ENCODE measurements around the gene KLHL8. TPM values are rescaled to one million over a fixed set of nuclear protein-coding genes. Genes with fewer than 3 reads are reported as not detected.
"Not testable (repeated sequence)": the region's sequence is repeated elsewhere in the genome, so short reads cannot be mapped to it uniquely, and the experiment has no call there.

Gene KLHL8
- total RNA-seq, 1 donor from 2014 or later, result 17.1 TPM

DNA sequence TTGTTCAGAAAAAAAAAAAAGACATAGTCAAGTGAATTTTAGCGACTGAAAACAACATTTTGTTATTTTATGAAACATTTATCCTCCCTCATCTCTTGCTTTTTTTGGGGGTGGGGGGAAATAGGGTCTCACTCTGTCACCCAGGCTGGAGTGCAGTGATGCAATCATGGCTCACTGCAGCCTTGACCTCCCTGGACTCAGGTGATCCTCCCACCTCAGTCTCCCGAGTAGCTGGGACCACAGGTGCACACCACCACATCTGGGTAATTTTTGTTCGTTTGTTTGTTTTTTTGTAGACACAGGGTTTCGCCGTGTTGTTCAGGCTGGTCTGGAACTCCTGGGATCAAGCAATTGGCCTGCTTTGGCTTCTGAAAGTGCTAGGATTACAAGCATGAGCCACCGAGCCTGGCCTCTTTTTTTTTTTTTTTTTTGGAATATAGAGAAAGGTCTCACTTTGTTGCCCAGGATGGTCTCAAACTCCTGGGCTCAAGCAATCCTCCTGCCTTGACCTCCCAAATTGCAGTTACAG lies 3.1 kb downstream of the KLHL8 start:
- H3K9me3 Mint-ChIP-seq; H3K4me3 Mint-ChIP-seq; H3K27me3 Mint-ChIP-seq; H3K4me1 Mint-ChIP-seq; H3K27ac Mint-ChIP-seq; H3K36me3 Mint-ChIP-seq (ENCODE audit: low read depth): not testable (repeated sequence)
- intact Hi-C loops (cut with micrococcal nuclease), result loop anchor here (5.0 kb wide), 1 partner anchor 65 kb away; no protein-coding TSS in a partner anchor
- peak; percentile 40 for DNase-seq

DNA sequence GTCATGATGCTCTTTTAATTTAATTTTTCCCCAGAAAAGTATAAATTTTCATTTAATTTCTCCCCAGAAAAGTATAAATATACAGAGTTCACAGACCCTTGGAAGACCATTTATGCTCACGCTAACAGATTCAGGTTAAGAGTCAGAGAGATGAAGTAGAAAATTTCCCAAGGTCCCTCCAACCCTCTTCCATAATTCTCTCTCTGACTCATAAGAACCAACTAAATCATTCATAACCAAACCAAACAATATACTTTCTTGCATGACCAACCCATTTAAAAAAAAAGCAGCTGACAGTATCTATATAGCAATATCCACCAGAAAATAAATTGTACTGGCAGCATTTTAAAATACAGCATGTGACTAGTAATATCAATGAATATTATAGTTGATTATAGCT lies 3.9 kb downstream of the KLHL8 start:
- intact Hi-C loops (cut with micrococcal nuclease), result loop anchor here (5.0 kb wide), 1 partner anchor 64 kb away; no protein-coding TSS in a partner anchor

DNA sequence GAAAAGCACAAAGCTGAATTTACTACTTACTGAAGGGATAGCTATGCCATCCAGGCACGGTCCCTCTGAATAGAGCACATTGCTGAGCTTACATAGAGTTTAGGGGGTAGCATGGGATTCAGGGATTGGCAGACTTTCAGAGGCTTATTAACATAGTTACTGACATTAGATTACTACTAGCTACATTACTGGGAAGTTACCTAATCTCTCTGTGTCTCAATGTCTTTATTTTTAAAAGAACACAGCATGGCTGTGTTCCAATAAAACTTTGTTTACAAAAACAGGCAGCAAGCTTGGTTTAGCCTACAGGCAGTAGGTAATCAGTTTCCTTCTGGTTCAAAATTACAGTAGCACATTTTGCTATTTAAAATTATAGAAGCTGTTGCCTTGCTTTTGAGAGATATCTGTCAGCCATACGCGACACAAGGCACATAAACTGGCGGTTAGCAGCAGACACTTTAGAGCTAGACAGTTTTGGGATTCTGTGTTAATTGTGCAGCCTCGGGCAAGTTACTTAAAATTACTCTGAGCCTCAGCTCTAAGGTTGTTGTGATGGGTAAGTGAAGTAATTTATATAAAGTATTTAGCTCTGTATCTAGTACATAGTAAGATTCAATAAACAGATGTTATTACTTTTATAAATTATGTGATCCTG lies 6.9 kb downstream of the KLHL8 start:
- intact Hi-C loops (cut with micrococcal nuclease), result no loop called here
- no peak overlapping the region for H3K27ac Mint-ChIP-seq

More for the DNA sequence above, 3.9 kb downstream of the KLHL8 start:
- peaks cover 10% of the 10 kb centered on the region for H3K4me1 Mint-ChIP-seq
- no peak for DNase-seq
- no peaks in the 10 kb centered on the region for H3K9me3 Mint-ChIP-seq
- no peaks in the 10 kb centered on the region for H3K27me3 Mint-ChIP-seq
- peaks cover 2% of the 10 kb centered on the region for H3K36me3 Mint-ChIP-seq (ENCODE audit: low read depth)
- no peak overlapping the region for H3K4me3 Mint-ChIP-seq
- H3K27ac Mint-ChIP-seq, result no peak overlapping the region

DNA sequence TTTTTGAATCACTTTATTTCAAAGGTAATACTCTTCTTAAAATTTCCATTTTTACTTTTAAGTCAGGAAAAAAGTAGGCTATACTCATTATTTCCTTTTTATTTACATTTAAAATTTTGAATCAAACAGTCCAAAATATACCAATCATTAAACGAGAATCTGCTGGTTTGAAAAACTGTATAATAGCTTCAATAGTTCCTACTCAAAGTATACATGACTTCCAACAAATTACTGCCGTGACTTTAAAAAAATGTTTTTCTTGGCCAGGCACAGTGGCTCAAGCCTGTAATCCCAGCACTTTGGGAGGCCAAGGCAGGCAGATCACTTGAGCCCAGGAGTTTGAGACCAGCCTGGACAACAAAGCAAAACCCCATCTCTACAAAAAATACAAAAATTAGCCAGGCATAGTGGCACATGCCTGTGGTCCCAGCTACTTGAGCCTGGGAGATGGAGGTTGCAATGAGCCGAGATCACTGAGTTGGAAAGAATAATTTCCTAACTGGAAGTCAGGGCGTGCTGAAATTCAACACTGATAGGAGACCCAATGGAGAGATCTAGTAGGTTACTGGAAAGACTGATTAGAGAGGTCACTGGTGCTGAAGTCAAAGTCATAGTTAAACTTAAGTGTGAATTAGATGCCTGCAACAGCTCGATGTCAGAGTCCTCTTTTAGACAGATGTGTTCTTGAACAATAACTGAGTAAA lies 9.0 kb downstream of the KLHL8 start:
- H3K36me3 Mint-ChIP-seq (ENCODE audit: low read depth), result peaks cover 10% of the 10 kb centered on the region
- peaks cover 7% of the 10 kb centered on the region for H3K4me1 Mint-ChIP-seq
- intact Hi-C loops (cut with micrococcal nuclease), result no loop called here
- H3K9me3 Mint-ChIP-seq, result no peaks in the 10 kb centered on the region
- no peaks in the 10 kb centered on the region for H3K27me3 Mint-ChIP-seq
- DNase-seq, result peak; percentile 37
- H3K27ac Mint-ChIP-seq, result no peak overlapping the region
- H3K4me3 Mint-ChIP-seq, result no peak overlapping the region

More for the DNA sequence above, 6.9 kb downstream of the KLHL8 start:
- Mint-ChIP-seq H3K4me1 (peaks cover 9% of the 10 kb centered on the region), H3K9me3 (no peaks in the 10 kb centered on the region), H3K36me3 (ENCODE audit: low read depth) (peaks cover 2% of the 10 kb centered on the region), H3K27me3 (no peaks in the 10 kb centered on the region), H3K4me3 (no peak overlapping the region)
- DNase-seq, result peak; percentile 34

DNA sequence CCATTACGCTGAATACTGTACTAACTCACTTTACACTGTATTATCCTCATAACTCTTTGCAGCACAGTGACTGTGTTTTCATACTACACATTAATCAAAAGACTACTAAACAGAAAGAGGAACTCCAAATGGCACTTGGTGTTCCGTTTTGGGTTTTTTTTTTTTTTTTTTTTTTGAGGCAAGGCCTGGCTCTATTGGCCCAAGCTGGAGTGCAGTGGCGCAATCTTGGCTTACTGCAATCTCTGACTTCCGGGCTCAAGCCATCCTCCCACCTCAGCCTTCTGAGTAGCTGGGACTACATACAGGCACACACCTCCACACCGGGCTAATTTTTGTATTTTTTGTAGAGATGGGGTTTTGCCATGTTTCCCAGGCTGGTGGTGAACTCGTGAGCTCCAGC lies 10.7 kb downstream of the KLHL8 start:
- H3K4me3 Mint-ChIP-seq, result peak overlapping the region; percentile 58
- intact Hi-C loops (cut with micrococcal nuclease), result no loop called here
- peak; percentile 72 for DNase-seq
- H3K27me3 Mint-ChIP-seq, result no peaks in the 10 kb centered on the region
- H3K27ac Mint-ChIP-seq, result peak overlapping the region; percentile 28
- peaks cover 7% of the 10 kb centered on the region for H3K4me1 Mint-ChIP-seq
- H3K9me3 Mint-ChIP-seq, result no peaks in the 10 kb centered on the region
- peaks cover 12% of the 10 kb centered on the region for H3K36me3 Mint-ChIP-seq (ENCODE audit: low read depth)

DNA sequence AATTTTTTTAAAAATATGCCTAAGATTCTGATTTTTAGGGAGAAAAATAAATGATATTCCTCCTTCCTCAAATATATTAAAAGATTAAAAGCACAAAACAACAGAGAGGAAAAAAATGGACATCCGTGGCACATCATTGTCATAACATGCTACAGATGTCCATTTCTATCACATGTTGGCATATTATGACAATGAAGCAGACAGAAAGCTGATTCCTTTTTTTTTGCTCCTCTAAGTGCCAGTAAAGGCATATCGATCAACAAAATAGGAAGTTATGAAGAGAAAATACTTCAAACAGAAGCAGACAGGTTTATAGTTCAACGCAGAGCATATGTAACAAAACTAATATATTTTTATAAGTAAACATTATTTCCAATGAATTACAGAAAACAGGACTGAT lies 11.2 kb downstream of the KLHL8 start:
- Mint-ChIP-seq H3K4me3 (peak overlapping the region; percentile 44), H3K9me3 (no peaks in the 10 kb centered on the region), H3K36me3 (ENCODE audit: low read depth) (peaks cover 12% of the 10 kb centered on the region), H3K27ac (peak overlapping the region; percentile 30), H3K4me1 (peaks cover 7% of the 10 kb centered on the region), H3K27me3 (no peaks in the 10 kb centered on the region)
- intact Hi-C loops (cut with micrococcal nuclease), result no loop called here
- no peak for DNase-seq

DNA sequence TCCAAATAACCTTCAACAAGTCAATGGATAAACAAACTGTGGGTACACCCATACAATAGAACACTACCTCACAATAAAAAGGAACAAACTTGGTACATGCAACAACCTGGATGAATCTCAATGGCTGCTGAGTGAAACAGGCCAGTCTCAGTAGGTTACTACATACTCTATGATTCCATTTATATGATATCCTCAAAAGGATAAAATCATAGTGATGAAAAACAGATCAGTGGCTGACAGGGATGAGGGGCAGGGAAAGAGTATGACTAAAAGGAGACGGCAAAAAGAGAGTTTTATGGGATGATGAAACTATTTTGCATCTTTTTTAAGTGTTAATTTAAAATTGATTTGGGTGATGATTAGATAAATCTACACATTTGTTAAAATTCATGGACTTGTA lies 15.9 kb downstream of the KLHL8 start:
- Mint-ChIP-seq H3K27me3 (no peaks in the 10 kb centered on the region), H3K4me1 (peaks cover 3% of the 10 kb centered on the region), H3K36me3 (ENCODE audit: low read depth) (peaks cover 19% of the 10 kb centered on the region), H3K4me3 (no peak overlapping the region), H3K27ac (no peak overlapping the region), H3K9me3 (no peaks in the 10 kb centered on the region)
- peak; percentile 13 for DNase-seq
- intact Hi-C loops (cut with micrococcal nuclease), result no loop called here

DNA sequence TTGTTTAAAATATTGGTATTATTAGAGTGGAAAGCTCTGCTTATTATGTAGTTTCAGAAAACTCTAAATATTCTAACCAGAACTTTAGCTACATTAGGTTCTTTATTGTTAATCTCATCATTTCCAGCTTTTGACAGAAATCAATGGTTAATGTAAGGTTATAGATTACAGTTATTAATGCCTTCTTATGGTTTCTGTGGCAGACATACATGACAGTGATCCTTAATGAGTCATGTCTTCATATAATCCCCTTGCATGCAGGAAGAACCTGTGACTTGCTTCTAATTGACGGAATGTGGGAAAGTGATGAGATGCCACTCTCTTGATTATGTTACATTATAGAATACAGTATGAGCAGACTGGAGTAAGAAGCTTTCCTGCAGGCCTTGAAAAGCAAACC lies 23.5 kb downstream of the KLHL8 start:
- peaks cover 5% of the 10 kb centered on the region for H3K4me1 Mint-ChIP-seq

DNA sequence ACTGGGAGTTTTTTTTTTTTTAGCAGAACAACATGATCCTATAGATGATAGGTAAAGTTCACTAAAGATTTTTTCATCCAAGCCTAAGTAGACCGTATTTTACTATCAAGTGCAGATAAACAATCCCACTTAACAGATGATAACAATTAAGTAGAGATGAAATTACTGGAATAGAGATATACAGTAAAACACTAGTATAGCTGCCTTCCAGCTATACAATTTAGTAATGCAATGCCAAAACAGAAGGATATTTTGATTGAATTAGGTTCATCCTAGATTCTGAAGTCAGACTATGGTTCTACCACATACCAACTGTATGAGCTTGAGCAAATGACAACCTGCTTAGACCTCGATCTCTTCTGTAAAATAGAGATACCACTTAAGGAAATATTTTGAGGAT lies 24.3 kb downstream of the KLHL8 start:
- no peaks in the 10 kb centered on the region for H3K36me3 Mint-ChIP-seq (ENCODE audit: low read depth)
- intact Hi-C loops (cut with micrococcal nuclease), result no loop called here
- H3K9me3 Mint-ChIP-seq, result no peaks in the 10 kb centered on the region
- no peak overlapping the region for H3K27ac Mint-ChIP-seq
- H3K4me3 Mint-ChIP-seq, result no peak overlapping the region
- no peaks in the 10 kb centered on the region for H3K27me3 Mint-ChIP-seq
- peaks cover 5% of the 10 kb centered on the region for H3K4me1 Mint-ChIP-seq
- no peak for DNase-seq

More for the DNA sequence above, 23.5 kb downstream of the KLHL8 start:
- H3K27ac Mint-ChIP-seq, result no peak overlapping the region
- intact Hi-C loops (cut with micrococcal nuclease), result no loop called here
- H3K36me3 Mint-ChIP-seq (ENCODE audit: low read depth), result no peaks in the 10 kb centered on the region
- no peak for DNase-seq
- no peaks in the 10 kb centered on the region for H3K27me3 Mint-ChIP-seq
- no peaks in the 10 kb centered on the region for H3K9me3 Mint-ChIP-seq
- no peak overlapping the region for H3K4me3 Mint-ChIP-seq

DNA sequence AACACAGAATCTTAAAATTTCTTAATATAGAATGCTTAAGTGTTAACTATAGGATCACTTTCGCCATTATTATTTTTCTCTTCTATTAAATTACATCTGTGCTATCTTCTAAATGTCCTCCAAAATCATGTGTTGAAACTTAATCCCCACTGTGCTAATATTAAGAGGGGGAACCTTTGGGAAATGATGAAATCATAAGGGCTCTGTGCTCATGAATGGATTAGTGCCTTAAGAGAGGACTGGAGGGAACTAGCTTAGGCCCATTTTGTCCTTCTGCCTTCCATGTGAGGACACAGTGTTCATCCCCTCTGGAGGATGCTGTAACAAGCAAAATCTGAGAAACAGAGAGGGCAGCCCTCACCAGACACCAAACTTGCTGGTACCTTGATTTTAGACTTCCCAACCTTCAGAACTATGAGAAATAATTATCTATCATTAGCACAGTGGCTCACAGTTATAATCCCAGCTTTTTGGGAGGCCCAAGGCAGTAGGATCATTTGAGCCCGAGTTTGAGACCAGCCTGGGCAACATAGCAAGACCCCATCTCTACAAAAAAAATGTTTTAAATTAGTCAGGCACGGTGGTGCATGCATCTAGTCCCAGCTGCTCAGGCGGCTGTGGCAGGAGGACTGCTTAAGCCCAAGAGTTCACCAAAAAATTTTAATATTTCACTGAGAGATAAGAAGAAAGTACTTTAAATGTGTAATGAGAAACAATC lies 26.3 kb downstream of the KLHL8 start:
- Mint-ChIP-seq H3K36me3 (ENCODE audit: low read depth) (no peaks in the 10 kb centered on the region), H3K27me3 (no peaks in the 10 kb centered on the region), H3K9me3 (no peaks in the 10 kb centered on the region), H3K4me3 (no peak overlapping the region), H3K27ac (no peak overlapping the region), H3K4me1 (peaks cover 2% of the 10 kb centered on the region)
- intact Hi-C loops (cut with micrococcal nuclease), result no loop called here
- no peak for DNase-seq

DNA sequence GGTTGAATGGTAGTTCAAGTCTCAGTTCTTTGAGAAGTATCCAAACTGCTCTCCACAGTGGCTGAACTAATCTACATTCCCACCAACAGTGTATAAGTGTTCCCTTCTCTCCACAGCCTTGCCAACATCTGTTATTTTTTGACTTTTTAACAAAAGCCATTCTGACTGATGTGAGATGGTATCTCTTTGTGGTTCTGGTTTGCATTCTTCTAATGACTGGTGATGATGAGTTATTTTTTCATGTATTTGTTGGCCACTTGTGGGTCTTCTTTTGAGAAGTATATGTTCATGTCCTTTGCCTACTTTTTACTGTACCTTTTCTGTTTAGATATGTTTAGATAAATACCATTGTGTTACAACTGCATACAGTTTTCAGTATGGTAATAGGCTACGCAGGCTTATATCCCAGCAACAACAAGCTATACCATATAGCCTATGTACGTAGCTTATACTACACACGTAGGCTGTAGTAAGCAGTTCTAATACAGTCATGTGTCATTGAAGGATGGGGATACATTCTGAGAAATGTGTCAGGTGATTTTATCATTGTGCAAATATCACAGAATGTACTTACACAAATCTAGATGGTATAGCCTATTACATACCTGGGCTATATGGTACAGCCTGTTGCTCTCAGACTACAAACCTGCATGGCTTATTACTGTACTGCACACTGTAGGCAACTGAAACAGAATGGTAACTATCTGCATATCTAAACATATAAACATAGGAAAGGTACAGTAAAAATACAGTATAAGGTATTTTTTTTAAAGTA lies 28.1 kb downstream of the KLHL8 start:
- H3K27ac Mint-ChIP-seq, result no peak overlapping the region
- H3K4me1 Mint-ChIP-seq, result peaks cover 2% of the 10 kb centered on the region
- no peak overlapping the region for H3K4me3 Mint-ChIP-seq
- H3K9me3 Mint-ChIP-seq, result no peaks in the 10 kb centered on the region
- H3K27me3 Mint-ChIP-seq, result no peaks in the 10 kb centered on the region
- no peak for DNase-seq
- H3K36me3 Mint-ChIP-seq (ENCODE audit: low read depth), result no peaks in the 10 kb centered on the region
- intact Hi-C loops (cut with micrococcal nuclease), result no loop called here

DNA sequence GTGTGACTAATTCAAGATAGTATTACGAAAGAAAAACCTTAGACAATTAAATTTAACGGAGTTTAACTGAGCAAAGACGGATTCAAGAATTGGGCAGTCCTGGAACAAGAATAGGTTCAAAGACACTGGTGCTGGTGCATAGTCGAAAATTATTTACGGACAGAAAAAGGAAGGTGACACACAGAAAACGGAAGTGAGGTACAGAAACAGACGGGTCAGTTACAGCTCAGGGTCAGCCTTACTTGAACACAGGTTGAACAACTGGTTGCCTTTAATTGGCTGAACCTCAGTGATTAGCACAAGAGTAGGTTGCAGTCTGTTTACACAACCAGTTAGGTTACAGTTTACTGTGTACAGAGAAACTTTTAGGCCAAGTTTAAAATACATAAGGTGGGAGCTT lies 31.5 kb downstream of the KLHL8 start:
- intact Hi-C loops (cut with micrococcal nuclease), result no loop called here
- H3K4me3 Mint-ChIP-seq, result no peak overlapping the region
- no peak for DNase-seq
- no peaks in the 10 kb centered on the region for H3K27me3 Mint-ChIP-seq
- no peak overlapping the region for H3K27ac Mint-ChIP-seq
- no peaks in the 10 kb centered on the region for H3K4me1 Mint-ChIP-seq
- no peaks in the 10 kb centered on the region for H3K9me3 Mint-ChIP-seq
- no peaks in the 10 kb centered on the region for H3K36me3 Mint-ChIP-seq (ENCODE audit: low read depth)

DNA sequence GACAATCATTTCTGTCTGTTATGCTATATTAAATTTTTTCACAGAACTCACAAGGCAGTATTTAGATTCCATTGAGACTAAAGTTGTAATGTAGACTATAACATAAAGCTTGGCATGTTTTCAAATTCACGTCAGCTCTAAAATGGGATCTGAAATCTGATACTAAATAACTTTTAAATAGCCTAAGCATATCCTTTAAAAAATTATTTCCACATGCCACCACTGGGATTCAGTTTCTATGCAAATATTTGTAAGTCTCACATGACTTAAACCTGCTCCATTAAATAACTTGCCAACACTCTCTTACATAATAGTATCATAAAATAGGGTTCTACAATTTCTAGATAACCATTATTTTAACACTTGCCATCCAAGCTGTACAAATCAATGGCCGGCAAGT lies 32.4 kb downstream of the KLHL8 start:
- Mint-ChIP-seq H3K36me3 (ENCODE audit: low read depth) (no peaks in the 10 kb centered on the region), H3K4me3 (no peak overlapping the region), H3K27me3 (no peaks in the 10 kb centered on the region), H3K9me3 (no peaks in the 10 kb centered on the region), H3K4me1 (no peaks in the 10 kb centered on the region), H3K27ac (no peak overlapping the region)
- intact Hi-C loops (cut with micrococcal nuclease), result no loop called here
- DNase-seq, result no peak
